MM.1S (cell line): ENCODE measurements around the gene GVQW3.

Source experiments
- CTCF ChIP-seq: fragments of 300-600 bp; sonication (generic); IDR thresholded peaks from 2 replicates; pipeline ENCODE4 v1.5.1; 2016; ENCODE audit warnings: antibody characterized with exemption, low read length, mixed read lengths
- EZH2 ChIP-seq: fragments of 300-600 bp; sonication (generic); optimal IDR thresholded peaks from 2 replicates; pipeline ENCODE3; 2017; ENCODE audit warnings: low read depth, mild to moderate bottlenecking, antibody characterized with exemption, low read length, mixed read lengths

DNA sequence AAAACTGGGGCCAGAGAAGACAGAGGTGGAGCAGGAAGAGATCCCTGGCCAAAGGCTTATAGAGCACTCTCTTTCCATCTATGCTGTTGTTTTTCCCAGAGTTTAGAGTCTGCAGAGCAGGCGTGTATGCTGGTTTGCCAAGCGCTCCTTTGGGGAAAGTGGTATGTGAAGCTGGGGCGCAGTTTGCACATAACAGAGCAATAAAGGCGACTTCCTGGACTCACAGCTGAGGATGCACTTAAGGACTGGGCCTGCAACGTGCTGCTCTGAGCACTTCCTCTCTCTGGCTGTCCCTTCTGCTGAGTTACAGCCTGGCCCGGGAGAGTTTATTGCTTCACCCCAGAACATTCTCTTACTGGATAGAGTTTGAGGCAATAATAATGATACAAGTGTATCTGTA, 41.9 kb upstream of the GVQW3 start:
- TF ChIP-seq CTCF: no peak
- TF ChIP-seq EZH2: no peak
